Measurements from ENCODE around the gene RGS2. TPM values are rescaled to one million over a fixed set of nuclear protein-coding genes. Genes with fewer than 3 reads are reported as not detected.
A peak's percentile ranks its signal among the peaks of the same experiment; 100 is the strongest.

Gene RGS2
- total RNA-seq, 1 donor from 2014 or later: 12.1 TPM

DNA sequence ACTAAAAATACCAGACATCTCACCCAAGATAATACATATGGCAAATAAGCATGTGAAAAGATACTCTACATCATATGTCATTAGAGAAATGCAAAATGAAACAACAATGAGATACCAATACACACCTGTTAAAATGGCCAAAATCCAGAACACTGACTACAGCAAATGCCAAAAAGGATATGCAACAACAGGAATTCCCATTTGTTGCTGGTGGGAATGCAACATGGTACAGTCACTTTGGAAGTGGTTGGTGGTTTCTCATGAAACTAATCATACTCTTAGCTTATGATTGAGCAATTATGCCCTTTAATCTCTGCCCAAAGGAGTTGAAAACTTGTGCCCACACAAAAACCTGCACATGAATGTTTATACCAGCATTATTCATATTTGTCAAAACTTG lies 6.4 kb upstream of the RGS2 start:
- no peak overlapping the region for H3K27ac Mint-ChIP-seq
- no peak for DNase-seq (ENCODE audit: low spot score)
- H3K4me1 Mint-ChIP-seq (ENCODE audit: low read depth): peaks cover 17% of the 10 kb centered on the region
- H3K36me3 Mint-ChIP-seq (ENCODE audit: low read depth): no peaks in the 10 kb centered on the region
- H3K9me3 Mint-ChIP-seq: no peaks in the 10 kb centered on the region
- intact Hi-C loops (cut with micrococcal nuclease): loop anchor here (10.0 kb wide), 1 partner anchor 102 kb away; no protein-coding TSS in a partner anchor
- H3K4me3 Mint-ChIP-seq: no peak overlapping the region
- peaks cover 7% of the 10 kb centered on the region for H3K27me3 Mint-ChIP-seq (ENCODE audit: insufficient read depth)

GRCh38 chr1:192803501-192803900 lies 5.3 kb upstream of the RGS2 start:
- Mint-ChIP-seq H3K4me3 (no peak overlapping the region), H3K9me3 (no peaks in the 10 kb centered on the region), H3K36me3 (ENCODE audit: low read depth) (no peaks in the 10 kb centered on the region), H3K27me3 (ENCODE audit: insufficient read depth) (peaks cover 7% of the 10 kb centered on the region), H3K4me1 (ENCODE audit: low read depth) (peaks cover 27% of the 10 kb centered on the region), H3K27ac (no peak overlapping the region)
- DNase-seq (ENCODE audit: low spot score): no peak
- intact Hi-C loops (cut with micrococcal nuclease): loop anchor here (10.0 kb wide), 1 partner anchor 101 kb away; no protein-coding TSS in a partner anchor

GRCh38 chr1:192805832-192806323 lies 3.0 kb upstream of the RGS2 start:
- intact Hi-C loops (cut with micrococcal nuclease): loop anchor here (1.0 to 10.0 kb wide), 7 partner anchors 99 to 1491 kb away; no protein-coding TSS in a partner anchor
- peak; percentile 47 for DNase-seq (ENCODE audit: low spot score)
- no peaks in the 10 kb centered on the region for H3K9me3 Mint-ChIP-seq
- peaks cover 8% of the 10 kb centered on the region for H3K36me3 Mint-ChIP-seq (ENCODE audit: low read depth)
- peaks cover 43% of the 10 kb centered on the region for H3K4me1 Mint-ChIP-seq (ENCODE audit: low read depth)
- H3K27me3 Mint-ChIP-seq (ENCODE audit: insufficient read depth): peaks cover 7% of the 10 kb centered on the region
- no peak overlapping the region for H3K4me3 Mint-ChIP-seq
- H3K27ac Mint-ChIP-seq: peak overlapping the region; percentile 86

DNA sequence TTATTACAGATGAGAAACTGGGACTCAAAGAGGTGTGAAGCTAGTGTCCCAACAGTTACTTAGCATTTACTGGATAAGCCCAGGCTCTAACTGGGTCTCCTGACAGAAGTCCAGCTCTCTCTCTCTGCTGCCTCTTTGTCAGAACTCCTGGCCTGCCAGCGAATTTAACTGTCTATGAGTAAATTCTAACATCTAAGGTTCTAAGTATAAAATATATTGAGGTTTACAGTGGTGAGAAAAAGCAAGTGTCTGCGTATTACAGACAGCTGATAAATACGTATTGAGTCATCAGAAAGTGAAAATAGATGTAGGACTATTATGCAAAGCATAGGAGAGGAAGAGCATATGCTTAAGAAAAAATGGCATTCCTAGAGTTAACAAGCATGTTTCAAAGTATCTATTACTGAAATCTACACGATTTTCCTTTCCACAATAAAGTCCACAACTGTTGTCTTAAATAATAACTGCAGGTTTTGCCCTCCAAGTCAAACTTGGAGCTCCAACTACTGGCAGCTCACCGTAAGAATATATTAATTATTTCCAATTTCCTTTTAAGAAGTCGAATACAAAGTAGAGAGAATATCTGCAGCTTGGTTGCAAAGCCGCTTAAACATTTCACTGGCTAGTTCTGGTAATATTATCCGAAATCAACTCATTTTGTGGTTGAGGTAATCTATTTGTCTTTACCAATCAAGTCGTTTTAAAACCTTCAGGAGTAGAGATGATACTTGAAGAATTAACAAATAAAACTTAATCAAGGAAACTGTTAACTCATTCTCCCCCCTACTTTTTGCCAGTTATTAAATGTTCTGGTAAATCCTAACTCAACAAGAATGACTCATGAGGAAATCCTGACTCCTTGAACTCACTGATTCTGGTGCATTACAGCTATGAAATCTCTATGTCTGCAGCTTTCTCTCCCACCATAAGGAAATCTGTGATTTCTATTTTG lies 1.4 kb upstream of the RGS2 start:
- H3K27me3 Mint-ChIP-seq (ENCODE audit: insufficient read depth): peaks cover 7% of the 10 kb centered on the region
- intact Hi-C loops (cut with micrococcal nuclease): loop anchor here (1.0 to 10.0 kb wide), 11 partner anchors 97 to 1490 kb away; partner anchors contain the start of gene RGS1
- H3K27ac Mint-ChIP-seq: peak overlapping the region; percentile 71
- no peaks in the 10 kb centered on the region for H3K9me3 Mint-ChIP-seq
- H3K4me3 Mint-ChIP-seq: peak overlapping the region; percentile 93
- peaks cover 43% of the 10 kb centered on the region for H3K4me1 Mint-ChIP-seq (ENCODE audit: low read depth)
- H3K36me3 Mint-ChIP-seq (ENCODE audit: low read depth): peaks cover 10% of the 10 kb centered on the region
- DNase-seq (ENCODE audit: low spot score): no peak

DNA sequence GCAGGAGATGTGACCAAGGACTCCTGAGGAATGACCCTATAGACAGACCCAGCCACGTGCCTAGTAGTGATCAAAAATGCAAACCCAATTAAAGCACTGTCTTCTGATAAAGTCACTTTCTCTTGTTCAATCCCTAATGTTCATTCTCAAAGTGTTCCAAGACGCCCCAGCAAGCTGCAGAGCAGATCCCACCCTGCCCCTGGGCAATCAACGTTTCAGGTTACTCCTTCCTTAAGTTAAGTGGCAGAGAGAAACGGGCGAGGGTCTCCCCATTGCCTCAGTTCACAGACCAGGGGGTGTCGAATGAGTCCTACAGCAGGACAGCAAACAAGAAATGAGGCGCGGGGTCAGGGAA lies 699 bp upstream of the RGS2 start:
- Mint-ChIP-seq H3K9me3 (no peaks in the 10 kb centered on the region), H3K4me3 (peak overlapping the region; percentile 93), H3K27me3 (ENCODE audit: insufficient read depth) (peaks cover 5% of the 10 kb centered on the region), H3K36me3 (ENCODE audit: low read depth) (peaks cover 12% of the 10 kb centered on the region), H3K4me1 (ENCODE audit: low read depth) (peaks cover 43% of the 10 kb centered on the region), H3K27ac (peak overlapping the region; percentile 71)
- no peak for DNase-seq (ENCODE audit: low spot score)
- intact Hi-C loops (cut with micrococcal nuclease): loop anchor here (1.0 to 10.0 kb wide), 8 partner anchors 97 to 1489 kb away; no protein-coding TSS in a partner anchor

DNA sequence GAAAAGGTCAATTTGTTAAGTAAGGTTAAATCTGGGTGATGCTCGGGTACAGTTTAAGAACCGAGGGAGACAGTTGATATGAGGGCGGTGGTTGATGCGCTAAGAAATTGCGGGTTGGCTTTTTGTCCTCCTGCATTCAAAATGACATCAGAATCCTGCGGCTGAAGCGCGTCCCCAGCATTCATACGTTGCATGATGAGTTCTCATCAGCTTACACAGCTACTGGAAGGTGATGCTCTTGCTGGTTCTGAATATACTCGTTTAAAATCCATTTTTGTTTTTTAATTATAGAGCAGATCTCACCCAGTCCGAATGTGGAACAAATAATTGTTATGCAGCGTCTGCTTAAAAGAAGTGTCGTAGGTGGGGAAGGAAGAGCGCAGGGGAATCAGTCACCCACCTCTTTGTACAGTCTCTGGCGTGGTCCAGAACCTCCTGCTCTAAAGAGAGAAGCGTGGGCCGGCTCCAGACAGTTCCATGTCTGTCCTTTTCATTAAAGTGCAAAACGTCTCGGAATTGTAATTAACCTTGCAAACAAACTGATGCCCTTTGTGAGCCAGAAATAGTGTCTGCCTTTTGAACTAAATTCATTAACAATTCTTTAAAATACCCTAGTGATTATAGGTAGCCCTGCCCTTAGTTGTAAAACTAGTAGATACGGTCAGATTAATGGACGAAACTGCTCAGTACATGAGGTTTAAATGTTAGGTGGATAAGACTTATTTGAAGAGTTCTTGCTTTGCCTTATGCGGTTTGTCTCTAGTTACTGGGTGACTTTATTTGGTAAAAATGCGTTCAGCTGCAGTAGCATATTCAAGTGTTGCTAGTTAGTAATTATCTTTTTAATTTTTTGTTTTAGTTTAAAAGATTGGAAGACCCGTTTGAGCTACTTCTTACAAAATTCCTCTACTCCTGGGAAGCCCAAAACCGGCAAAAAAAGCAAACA lies 741 bp downstream of the RGS2 start:
- Mint-ChIP-seq H3K27ac (peak overlapping the region; percentile 91), H3K4me1 (ENCODE audit: low read depth) (peaks cover 43% of the 10 kb centered on the region), H3K4me3 (peak overlapping the region; percentile 93), H3K27me3 (ENCODE audit: insufficient read depth) (peaks cover 1% of the 10 kb centered on the region), H3K36me3 (ENCODE audit: low read depth) (peaks cover 14% of the 10 kb centered on the region), H3K9me3 (no peaks in the 10 kb centered on the region)
- DNase-seq (ENCODE audit: low spot score): peak; percentile 58
- intact Hi-C loops (cut with micrococcal nuclease): loop anchor here (1.0 to 10.0 kb wide), 9 partner anchors 95 to 1488 kb away; partner anchors contain the start of genes CDC73, RO60 and UCHL5

DNA sequence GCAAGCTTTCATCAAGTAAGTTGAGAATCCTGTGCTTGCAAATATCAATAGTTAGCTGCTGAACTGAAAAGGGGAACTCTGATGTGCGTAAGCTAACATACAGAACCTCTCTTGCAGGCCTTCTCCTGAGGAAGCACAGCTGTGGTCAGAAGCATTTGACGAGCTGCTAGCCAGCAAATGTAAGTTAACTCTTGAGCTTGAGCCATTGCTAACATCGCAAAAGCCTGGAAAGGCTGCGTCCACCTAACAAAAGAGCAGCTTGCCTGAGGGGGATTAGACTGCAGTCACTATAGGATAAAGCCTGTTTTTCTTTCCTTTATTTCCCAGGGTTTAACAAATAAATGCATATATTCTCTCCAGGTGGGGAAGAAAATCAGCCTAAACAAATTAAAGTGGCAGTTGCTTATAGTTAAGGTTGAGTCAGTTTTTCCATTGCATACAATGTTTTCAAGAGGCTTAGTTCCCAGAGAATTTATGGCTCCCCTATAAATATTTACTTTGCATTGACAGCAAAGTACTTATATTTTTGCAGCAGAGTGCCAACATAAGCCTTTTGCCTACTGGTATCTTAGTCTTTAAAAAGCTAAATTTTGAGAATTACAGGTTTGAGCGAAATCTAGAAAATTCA lies 1.5 kb downstream of the RGS2 start:
- peaks cover 14% of the 10 kb centered on the region for H3K36me3 Mint-ChIP-seq (ENCODE audit: low read depth)
- H3K4me1 Mint-ChIP-seq (ENCODE audit: low read depth): peaks cover 43% of the 10 kb centered on the region
- intact Hi-C loops (cut with micrococcal nuclease): no loop called here
- DNase-seq (ENCODE audit: low spot score): no peak
- peaks cover 1% of the 10 kb centered on the region for H3K27me3 Mint-ChIP-seq (ENCODE audit: insufficient read depth)
- no peak overlapping the region for H3K27ac Mint-ChIP-seq
- H3K9me3 Mint-ChIP-seq: no peaks in the 10 kb centered on the region
- H3K4me3 Mint-ChIP-seq: peak overlapping the region; percentile 93

- DNase-seq (ENCODE audit: low spot score): no peak
- Mint-ChIP-seq H3K27me3 (ENCODE audit: insufficient read depth) (peaks cover 1% of the 10 kb centered on the region), H3K27ac (no peak overlapping the region), H3K4me3 (peak overlapping the region; percentile 48), H3K9me3 (no peaks in the 10 kb centered on the region), H3K4me1 (ENCODE audit: low read depth) (peaks cover 39% of the 10 kb centered on the region), H3K36me3 (ENCODE audit: low read depth) (peaks cover 14% of the 10 kb centered on the region)
- intact Hi-C loops (cut with micrococcal nuclease): no loop called here
Measured at GRCh38 chr1:192811006-192811405, 2.2 kb downstream of the RGS2 start.

- no peak for DNase-seq (ENCODE audit: low spot score)
- intact Hi-C loops (cut with micrococcal nuclease): no loop called here
- H3K27ac Mint-ChIP-seq: no peak overlapping the region
- H3K36me3 Mint-ChIP-seq (ENCODE audit: low read depth): peaks cover 14% of the 10 kb centered on the region
- peaks cover 33% of the 10 kb centered on the region for H3K4me1 Mint-ChIP-seq (ENCODE audit: low read depth)
- no peaks in the 10 kb centered on the region for H3K9me3 Mint-ChIP-seq
- no peak overlapping the region for H3K4me3 Mint-ChIP-seq
- peaks cover 1% of the 10 kb centered on the region for H3K27me3 Mint-ChIP-seq (ENCODE audit: insufficient read depth)
Measured at GRCh38 chr1:192811594-192812239, 2.9 kb downstream of the RGS2 start.

- H3K27me3 Mint-ChIP-seq (ENCODE audit: insufficient read depth): peaks cover 1% of the 10 kb centered on the region
Measured at GRCh38 chr1:192812420-192813209, 3.8 kb downstream of the RGS2 start.

DNA sequence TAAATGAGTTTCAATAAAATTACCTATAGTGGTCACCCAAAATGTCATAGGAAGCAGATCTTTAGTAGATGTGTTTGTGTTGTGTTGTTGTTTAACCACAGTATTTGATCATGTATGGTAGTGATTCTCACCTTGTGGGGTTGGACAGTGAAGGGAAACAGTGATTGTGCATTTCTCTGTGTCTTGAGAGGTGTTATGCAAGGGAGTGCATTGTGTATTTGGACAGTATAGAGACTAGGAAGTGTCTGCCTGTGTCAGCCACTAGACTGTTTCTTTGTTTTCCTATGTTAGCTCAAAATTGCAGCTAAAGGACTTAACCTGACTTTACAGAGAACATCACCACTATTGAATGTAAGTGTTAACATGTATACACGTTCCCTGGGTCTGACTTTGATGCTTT lies 6.0 kb downstream of the RGS2 start:
- intact Hi-C loops (cut with micrococcal nuclease): no loop called here
- Mint-ChIP-seq H3K27ac (no peak overlapping the region), H3K36me3 (ENCODE audit: low read depth) (peaks cover 12% of the 10 kb centered on the region), H3K4me1 (ENCODE audit: low read depth) (peaks cover 7% of the 10 kb centered on the region), H3K9me3 (no peaks in the 10 kb centered on the region), H3K4me3 (no peak overlapping the region), H3K27me3 (ENCODE audit: insufficient read depth) (peaks cover 1% of the 10 kb centered on the region)
- DNase-seq (ENCODE audit: low spot score): no peak

More at GRCh38 chr1:192812420-192813209, 3.8 kb downstream of the RGS2 start:
- no peak overlapping the region for H3K4me3 Mint-ChIP-seq
- H3K9me3 Mint-ChIP-seq: no peaks in the 10 kb centered on the region
- H3K4me1 Mint-ChIP-seq (ENCODE audit: low read depth): peaks cover 24% of the 10 kb centered on the region
- no peak for DNase-seq (ENCODE audit: low spot score)
- no peak overlapping the region for H3K27ac Mint-ChIP-seq
- intact Hi-C loops (cut with micrococcal nuclease): no loop called here
- H3K36me3 Mint-ChIP-seq (ENCODE audit: low read depth): peaks cover 14% of the 10 kb centered on the region

All from activated T-helper 1 cell treated with anti-CD3 and anti-CD28 coated beads, Interleukin-12 subunit alpha, Interleukin-12 subunit beta, Interleukin-2, Interleukin-4 antibody, amounts not matched to agents 30 ng/mL and 10 ng/mL and 1 ng/mL, durations not matched to agents 14 hours and 24 hours and 36 hours (primary cell).